SK-N-SH (cell line): ENCODE results near the gene NADK. TPM values are rescaled to one million over a fixed set of nuclear protein-coding genes. Genes with fewer than 3 reads are reported as not detected.

Experiments used
- CTCF ChIA-PET: fragments of 300-600, 350-600 bp; formaldehyde crosslinking; extraction: SDS; loops from one replicate; lab custom pipeline; 2021; lab: Yijun Ruan, JAX
- POLR2A ChIA-PET: fragments of 350-600 bp; sonication (Branson Sonifier 250); formaldehyde crosslinking; extraction: SDS; loops from one replicate; lab custom pipeline; 2020; ENCODE audit warnings: antibody characterized with exemption, inconsistent platforms; lab: Yijun Ruan, JAX
- DNase-seq: peaks from one replicate; pipeline ENCODE4 v3.0.0; 2012
- H2AFZ ChIP-seq: fragments of 200-600 bp; sonication (generic); 2 replicates; pipeline ENCODE4 v1.8.1; 2016; ENCODE audit warnings: antibody characterized with exemption, mild to moderate bottlenecking, low read depth
- H3F3A ChIP-seq: fragments of 200-600 bp; sonication (generic); replicated peaks from 2 replicates; pipeline ENCODE3; 2016; ENCODE audit warnings: antibody characterized with exemption, mild to moderate bottlenecking; ENCODE audit not compliant: insufficient read depth
- H3K27ac ChIP-seq, 2 experiments: fragments of 200-500 bp in 1 of 2; fragments of 200-600 bp in 1 of 2; sonication (Bioruptor generic) in 1 of 2; sonication (generic), shearing (Covaris generic) in 1 of 2; 2 replicates each; pipeline versions ENCODE4 v1.5.1 to v1.6.1; 2014 to 2016; ENCODE audit warnings: low read depth in 2 of 2, inconsistent platforms in 1 of 2, low read length in 1 of 2, mild to moderate bottlenecking in 1 of 2, mixed read lengths in 1 of 2
- H3K27me3 ChIP-seq: fragments of 200-600 bp; sonication (generic), shearing (Covaris generic); 2 replicates; pipeline ENCODE4 v1.6.1; 2016; ENCODE audit warnings: mixed run types; ENCODE audit not compliant: insufficient read depth
- H3K36me3 ChIP-seq, 2 experiments: fragments of 200-500 bp in 1 of 2; fragments of 200-600 bp in 1 of 2; sonication (Bioruptor generic) in 1 of 2; sonication (generic) in 1 of 2; replicated peaks in 1 of 2; 2 replicates each; pipeline versions ENCODE3 to v1.5.1; 2014 to 2016; ENCODE audit warnings: low read length in 1 of 2, mild to moderate bottlenecking in 1 of 2; ENCODE audit not compliant: insufficient read depth in 2 of 2, control insufficient read depth in 1 of 2
- H3K4me1 ChIP-seq, 2 experiments: fragments of 200-500 bp in 1 of 2; fragments of 200-600 bp in 1 of 2; sonication (Bioruptor generic) in 1 of 2; sonication (generic), shearing (Covaris generic) in 1 of 2; 2 replicates each; pipeline versions ENCODE4 v1.5.1 to v1.6.1; 2014 to 2016; ENCODE audit warnings: low read depth in 1 of 2, low read length in 1 of 2, mixed run types in 1 of 2; ENCODE audit not compliant: insufficient read depth in 2 of 2, control insufficient read depth in 1 of 2
- H3K4me2 ChIP-seq: fragments of 200-600 bp; sonication (generic), shearing (Covaris generic); 2 replicates; pipeline ENCODE4 v1.6.1; 2017; ENCODE audit warnings: mixed run types
- H3K4me3 ChIP-seq, 2 experiments: fragments of 200-500 bp in 1 of 2; fragments of 200-600 bp in 1 of 2; sonication (Bioruptor generic) in 1 of 2; sonication (generic), shearing (Covaris generic) in 1 of 2; 2 replicates each; pipeline versions ENCODE4 v1.5.1 to v1.8.1; 2014 to 2016; ENCODE audit warnings: low read depth in 2 of 2, inconsistent platforms in 1 of 2, low read length in 1 of 2, mild to moderate bottlenecking in 1 of 2, mixed read lengths in 1 of 2, moderate library complexity in 1 of 2
- H3K79me2 ChIP-seq: fragments of 200-600 bp; sonication (generic); 2 replicates; pipeline ENCODE4 v1.8.1; 2017; ENCODE audit warnings: mild to moderate bottlenecking; ENCODE audit not compliant: insufficient read depth
- H3K9ac ChIP-seq: fragments of 200-600 bp; sonication (generic); 2 replicates; pipeline ENCODE4 v1.6.1; 2017; ENCODE audit warnings: mixed run types
- H3K9me2 ChIP-seq: fragments of 200-600 bp; sonication (generic); 2 replicates; pipeline ENCODE4 v1.6.1; 2017; ENCODE audit warnings: mixed run types
- H3K9me3 ChIP-seq: fragments of 200-600 bp; sonication (generic); 2 replicates; pipeline ENCODE4 v1.6.1; 2017; ENCODE audit warnings: mixed run types, mild to moderate bottlenecking, moderate library complexity
- H4K20me1 ChIP-seq: fragments of 200-600 bp; sonication (generic); 2 replicates; pipeline ENCODE4 v1.6.1; 2017; ENCODE audit warnings: mild to moderate bottlenecking, mixed run types; ENCODE audit not compliant: insufficient read depth
- CHD2 ChIP-seq: fragments of 150-350 bp; IDR thresholded peaks from 2 replicates; pipeline ENCODE4 v1.6.1; 2018; ENCODE audit warnings: low read length; ENCODE audit not compliant: partially characterized antibody
- CTCF ChIP-seq: fragments of 200-600 bp; sonication (generic); IDR thresholded peaks from 2 replicates; pipeline ENCODE4 v1.6.1; 2017; ENCODE audit warnings: antibody characterized with exemption, mild to moderate bottlenecking, moderate library complexity
- ELF1 ChIP-seq: IDR thresholded peaks from 2 replicates; pipeline ENCODE4 v1.4.0; 2012
- EP300 ChIP-seq, 2 experiments: IDR thresholded peaks; 2 replicates each; pipeline versions ENCODE4 v1.4.0 to v1.6.1; 2012; ENCODE audit warnings: borderline replicate concordance in 1 of 2, low read depth in 1 of 2, low read length in 1 of 2
- EZH2phosphoT487 ChIP-seq: fragments of 200-600 bp; sonication (generic); IDR thresholded peaks from 2 replicates; pipeline ENCODE4 v1.6.1; 2017; ENCODE audit warnings: low read depth, mixed run types, mild to moderate bottlenecking, antibody characterized with exemption, moderate library complexity, borderline replicate concordance
- FOSL2 ChIP-seq: IDR thresholded peaks from 2 replicates; pipeline ENCODE4 v1.4.0; 2012; ENCODE audit warnings: low read depth, mild to moderate bottlenecking, moderate library complexity, borderline replicate concordance
- FOXJ3 ChIP-seq: sonication (generic); formaldehyde crosslinking; IDR thresholded peaks from 2 replicates; pipeline ENCODE4 v1.5.1; 2020; ENCODE audit warnings: mild to moderate bottlenecking, missing genetic modification reagents
- FOXM1 ChIP-seq: IDR thresholded peaks from 2 replicates; pipeline ENCODE4 v1.4.0; 2012; ENCODE audit warnings: low read depth, mild to moderate bottlenecking
- GABPA ChIP-seq: IDR thresholded peaks from 2 replicates; pipeline ENCODE4 v1.4.0; 2012; ENCODE audit warnings: low read depth, mild to moderate bottlenecking
- GATA2 ChIP-seq: sonication (generic); formaldehyde crosslinking; IDR thresholded peaks from 2 replicates; pipeline ENCODE4 v1.5.0; 2020; ENCODE audit warnings: mild to moderate bottlenecking, missing genetic modification reagents
- JUND ChIP-seq: IDR thresholded peaks from 2 replicates; pipeline ENCODE4 v1.4.0; 2012
- MAX ChIP-seq: IDR thresholded peaks from 2 replicates; pipeline ENCODE4 v1.4.0; 2012; ENCODE audit warnings: low read depth
- MEF2A ChIP-seq: IDR thresholded peaks from 2 replicates; pipeline ENCODE4 v1.4.0; 2012; ENCODE audit warnings: low read depth, borderline replicate concordance
- POLR2AphosphoS5 ChIP-seq: IDR thresholded peaks from 2 replicates; pipeline ENCODE4 v1.6.1; 2012; ENCODE audit warnings: low read depth, low read length
- RAD21 ChIP-seq: IDR thresholded peaks from 2 replicates; pipeline ENCODE4 v1.6.1; 2012; ENCODE audit warnings: mild to moderate bottlenecking, low read length
- REST ChIP-seq: IDR thresholded peaks from 2 replicates; pipeline ENCODE4 v1.6.1; 2012; ENCODE audit warnings: mild to moderate bottlenecking, low read depth, low read length, moderate library complexity
- RFX5 ChIP-seq: IDR thresholded peaks from 2 replicates; pipeline ENCODE4 v1.6.1; 2012; ENCODE audit warnings: mild to moderate bottlenecking, improper control_type of control experiment, low read length
- RXRA ChIP-seq: IDR thresholded peaks from 2 replicates; pipeline ENCODE4 v1.4.0; 2012; ENCODE audit warnings: low read depth, mild to moderate bottlenecking, borderline replicate concordance
- TAF1 ChIP-seq: IDR thresholded peaks from 2 replicates; pipeline ENCODE4 v1.6.1; 2012; ENCODE audit warnings: low read depth, mild to moderate bottlenecking, low read length, moderate library complexity, borderline replicate concordance
- TCF12 ChIP-seq: IDR thresholded peaks from 2 replicates; pipeline ENCODE4 v1.4.0; 2012
- TEAD4 ChIP-seq: IDR thresholded peaks from 2 replicates; pipeline ENCODE4 v1.4.0; 2012; ENCODE audit warnings: mild to moderate bottlenecking, borderline replicate concordance; ENCODE audit not compliant: insufficient read depth
- USF2 ChIP-seq: fragments of 150-350 bp; IDR thresholded peaks from 2 replicates; pipeline ENCODE4 v1.6.1; 2017; ENCODE audit warnings: antibody characterized with exemption, low read length, low read depth, borderline replicate concordance
- YY1 ChIP-seq: IDR thresholded peaks from 2 replicates; pipeline ENCODE4 v1.4.0; 2012; ENCODE audit warnings: low read depth, mild to moderate bottlenecking
- WGBS: methylation state at CpG from one replicate; pipeline ENCODE4 v1.1.6; 2017; ENCODE audit warnings: low lambda C conversion rate; 5-methylcytosine and 5-hydroxymethylcytosine counted together
- polyA plus RNA-seq, 3 experiments: library from polyadenylated mRNA; depleted of rRNA; stranded (reverse); fragments of >200 nt; gene quantifications; 2 replicates each; pipeline ENCODE4 v1.2.3, GENCODE V29; 2012
- TF ChIP-seq, protein P1 (sequence below): IDR thresholded peaks from 2 replicates; pipeline ENCODE4 v1.4.0; 2012; ENCODE audit warnings: low read depth, borderline replicate concordance
- TF ChIP-seq, protein P2 (sequence below): fragments of 150-350 bp; IDR thresholded peaks from 2 replicates; pipeline ENCODE4 v1.6.1; 2016; ENCODE audit warnings: mild to moderate bottlenecking, low read depth, low read length

The NADK gene
- polyA plus RNA-seq, 1 of the 3 experiments (the other 2 are of a cell fraction), result 70.4 TPM

- peaks cover 4 to 38% of the 10 kb centered on the region in 2 experiments; a peak in 2 of 4 replicates for H3K4me1 ChIP-seq
- no peaks in the 10 kb centered on the region for H3K27me3 ChIP-seq
- H4K20me1 ChIP-seq, result peaks cover 23% of the 10 kb centered on the region
- H3K4me3 ChIP-seq, result peak overlapping the region; percentile 49 to 80; a peak in 3 of 4 replicates
- no peak overlapping the region; the same call in 1 of the 2 replicates for H2AFZ ChIP-seq
- CTCF ChIA-PET, result interaction anchor here (1.3 to 5.6 kb wide), 4 partner anchors 53 to 266 kb away, joined by 3 to 54 read pairs (median 3); no protein-coding TSS in a partner anchor
- POLR2A ChIA-PET, result interaction anchor here (0.7 kb wide), 1 partner anchor 69 kb away, joined by 3 read pairs; no protein-coding TSS in a partner anchor
- H3K4me2 ChIP-seq, result peak overlapping the region; percentile 81
- peak overlapping the region; percentile 5; the same call in 1 of the 2 replicates for H3K9ac ChIP-seq
- no peak for DNase-seq
- H3K9me2 ChIP-seq, result no peaks in the 10 kb centered on the region
- peak overlapping the region in 1 of 2 experiments; percentile 67; a peak in 1 of 4 replicates for H3K27ac ChIP-seq
- H3K9me3 ChIP-seq, result no peaks in the 10 kb centered on the region
- H3K36me3 ChIP-seq, result peaks cover 0 to 2% of the 10 kb centered on the region in 2 experiments
- H3K79me2 ChIP-seq, result peaks cover 43% of the 10 kb centered on the region
- 41% methylated on average over 12 of the region's 68 CpGs for WGBS
- peaks cover 28% of the 10 kb centered on the region for H3F3A ChIP-seq
- TF ChIP-seq ELF1, result no peak
- TF ChIP-seq, protein P1, sequence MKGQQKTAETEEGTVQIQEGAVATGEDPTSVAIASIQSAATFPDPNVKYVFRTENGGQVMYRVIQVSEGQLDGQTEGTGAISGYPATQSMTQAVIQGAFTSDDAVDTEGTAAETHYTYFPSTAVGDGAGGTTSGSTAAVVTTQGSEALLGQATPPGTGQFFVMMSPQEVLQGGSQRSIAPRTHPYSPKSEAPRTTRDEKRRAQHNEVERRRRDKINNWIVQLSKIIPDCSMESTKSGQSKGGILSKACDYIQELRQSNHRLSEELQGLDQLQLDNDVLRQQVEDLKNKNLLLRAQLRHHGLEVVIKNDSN, result peak; percentile 68; the same call in 1 of the 2 replicates
- no peak for TF ChIP-seq CHD2
- TF ChIP-seq, protein P2, sequence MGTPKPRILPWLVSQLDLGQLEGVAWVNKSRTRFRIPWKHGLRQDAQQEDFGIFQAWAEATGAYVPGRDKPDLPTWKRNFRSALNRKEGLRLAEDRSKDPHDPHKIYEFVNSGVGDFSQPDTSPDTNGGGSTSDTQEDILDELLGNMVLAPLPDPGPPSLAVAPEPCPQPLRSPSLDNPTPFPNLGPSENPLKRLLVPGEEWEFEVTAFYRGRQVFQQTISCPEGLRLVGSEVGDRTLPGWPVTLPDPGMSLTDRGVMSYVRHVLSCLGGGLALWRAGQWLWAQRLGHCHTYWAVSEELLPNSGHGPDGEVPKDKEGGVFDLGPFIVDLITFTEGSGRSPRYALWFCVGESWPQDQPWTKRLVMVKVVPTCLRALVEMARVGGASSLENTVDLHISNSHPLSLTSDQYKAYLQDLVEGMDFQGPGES, result no peak
- TF ChIP-seq YY1, result no peak
- peak; percentile 4; the same call in 1 of the 2 replicates for TF ChIP-seq USF2
- no peak for TF ChIP-seq GATA2 (CRISPR knock-in tag)
- TF ChIP-seq FOXM1, result no peak
- TF ChIP-seq EZH2phosphoT487, result no peak
- no peak for TF ChIP-seq FOSL2
- no peak for TF ChIP-seq JUND
- TF ChIP-seq RFX5, result no peak
- TF ChIP-seq REST, result no peak
- TF ChIP-seq TAF1, result no peak
- no peak for TF ChIP-seq POLR2AphosphoS5
- no peak for TF ChIP-seq FOXJ3 (CRISPR knock-in tag)
- TF ChIP-seq CTCF, result no peak
- no peak for TF ChIP-seq TCF12
- no peak for TF ChIP-seq RXRA
- no peak for TF ChIP-seq EP300 (IDR thresholded peaks at IDR 0.05; ENCODE audit: borderline replicate concordance in 1 of 2, low read depth in 1 of 2, low read length in 1 of 2)
- peak; percentile 2; the same call in 1 of the 2 replicates for TF ChIP-seq MAX
- TF ChIP-seq TEAD4, result no peak
- no peak for TF ChIP-seq GABPA
- no peak for TF ChIP-seq MEF2A
- no peak for TF ChIP-seq RAD21
Observed at GRCh38 chr1:1778663-1779319, 521 bp upstream of the NADK start.
